GM20000 (cell line): ENCODE measurements around the gene C2CD3.

ENCODE experiments used
- DNase-seq: peaks from one replicate; pipeline ENCODE4 v3.0.0; 2012; ENCODE audit warnings: low spot score
- TF ChIP-seq, protein P1 (sequence below): IDR thresholded peaks from 2 replicates; pipeline ENCODE4 v1.5.1; 2012; ENCODE audit warnings: mild to moderate bottlenecking, control low read depth; ENCODE audit errors: extremely low read depth, missing control alignments

C2CD3 gene

GRCh38 chr11:74009675-74010305 is 161.0 kb downstream of the C2CD3 start:
- TF ChIP-seq, protein P1, sequence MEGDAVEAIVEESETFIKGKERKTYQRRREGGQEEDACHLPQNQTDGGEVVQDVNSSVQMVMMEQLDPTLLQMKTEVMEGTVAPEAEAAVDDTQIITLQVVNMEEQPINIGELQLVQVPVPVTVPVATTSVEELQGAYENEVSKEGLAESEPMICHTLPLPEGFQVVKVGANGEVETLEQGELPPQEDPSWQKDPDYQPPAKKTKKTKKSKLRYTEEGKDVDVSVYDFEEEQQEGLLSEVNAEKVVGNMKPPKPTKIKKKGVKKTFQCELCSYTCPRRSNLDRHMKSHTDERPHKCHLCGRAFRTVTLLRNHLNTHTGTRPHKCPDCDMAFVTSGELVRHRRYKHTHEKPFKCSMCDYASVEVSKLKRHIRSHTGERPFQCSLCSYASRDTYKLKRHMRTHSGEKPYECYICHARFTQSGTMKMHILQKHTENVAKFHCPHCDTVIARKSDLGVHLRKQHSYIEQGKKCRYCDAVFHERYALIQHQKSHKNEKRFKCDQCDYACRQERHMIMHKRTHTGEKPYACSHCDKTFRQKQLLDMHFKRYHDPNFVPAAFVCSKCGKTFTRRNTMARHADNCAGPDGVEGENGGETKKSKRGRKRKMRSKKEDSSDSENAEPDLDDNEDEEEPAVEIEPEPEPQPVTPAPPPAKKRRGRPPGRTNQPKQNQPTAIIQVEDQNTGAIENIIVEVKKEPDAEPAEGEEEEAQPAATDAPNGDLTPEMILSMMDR = no peak
- no peak for DNase-seq

- TF ChIP-seq, protein P1 = no peak
- DNase-seq = no peak
These were observed 161.6 kb downstream of the C2CD3 start for GRCh38 chr11:74009230-74009547.

DNA sequence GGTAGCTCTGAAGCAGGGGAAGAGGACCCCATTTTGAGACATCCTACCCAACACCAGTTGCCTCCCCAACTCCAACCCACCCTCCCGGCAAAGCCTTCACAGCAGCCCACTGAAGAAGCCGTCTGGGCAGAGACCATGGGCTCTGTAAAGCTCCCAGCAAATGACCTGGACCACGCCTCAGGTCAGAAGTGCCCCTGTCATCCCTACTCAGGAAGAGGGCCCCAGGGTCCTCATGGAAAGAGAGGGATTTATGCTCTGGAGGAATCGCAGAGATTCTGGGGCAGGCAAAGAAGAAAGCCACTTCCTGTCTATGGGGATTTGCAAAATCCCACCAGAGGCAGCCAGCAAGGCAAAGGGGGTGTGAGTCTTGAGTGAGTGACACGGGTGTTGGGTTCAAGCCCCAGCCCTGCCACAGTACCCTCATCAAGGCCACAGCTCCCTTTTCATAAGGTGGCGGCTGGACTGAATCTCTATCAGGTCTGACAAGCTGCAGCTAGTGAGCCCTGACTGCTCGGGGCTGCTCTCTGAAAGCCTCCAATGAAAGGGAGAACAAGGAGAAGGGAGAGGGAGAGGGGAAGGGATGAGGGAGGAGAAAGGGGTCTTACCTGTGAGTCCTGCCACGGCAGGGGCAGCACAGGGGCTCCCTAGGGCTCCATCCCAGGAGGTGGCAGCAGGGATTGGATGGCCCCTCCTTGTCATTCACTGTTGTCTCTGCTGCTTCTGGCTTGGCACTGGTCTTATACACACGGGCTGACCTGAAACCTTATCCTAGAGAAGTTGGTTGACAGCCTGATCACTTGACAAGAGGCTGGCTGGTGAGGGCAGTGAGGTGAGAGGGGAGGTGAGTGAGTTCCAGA is 162.2 kb downstream of the C2CD3 start, which contains the start of gene UCP3:
Gene UCP3, minus strand, starts transcription at position 713 of the 857 bp plus-strand sequence. CDS start 2,043 bp downstream, outside the sequence.
- DNase-seq = no peak
- TF ChIP-seq, protein P1 = no peak

GRCh38 chr11:74007691-74008372 is 163.0 kb downstream of the C2CD3 start:
- no peak for DNase-seq
- TF ChIP-seq, protein P1 = no peak

GRCh38 chr11:74006743-74007304 is 164.0 kb downstream of the C2CD3 start:
- DNase-seq = no peak
- TF ChIP-seq, protein P1 = no peak

GRCh38 chr11:74005721-74006517 is 164.9 kb downstream of the C2CD3 start:
- TF ChIP-seq, protein P1 = no peak
- DNase-seq = no peak
